Prostate gland (tissue), 2 donors: ENCODE data around the gene CKS2. TPM values are rescaled to one million over a fixed set of nuclear protein-coding genes. Genes with fewer than 3 reads are reported as not detected.

Source experiments
- DNase-seq: peaks from one replicate; pipeline ENCODE4 v3.0.0-alpha.2; 2019; ENCODE audit warnings: low spot score
- H3K27ac ChIP-seq, 2 donors: fragments of 200-600 bp; sonication (generic); 2 replicates each; pipeline ENCODE4 v1.5.1; 2017 to 2019
- H3K27me3 ChIP-seq: fragments of 200-600 bp; sonication (generic); replicated peaks from 2 replicates; pipeline ENCODE4 v1.5.1; 2019; ENCODE audit not compliant: insufficient read depth
- H3K36me3 ChIP-seq, 2 donors: fragments of 200-600 bp; sonication (generic); 1 replicate in 1 of 2; 2 replicates in 1 of 2; pipeline versions ENCODE4 v1.5.1 to v1.8.1; 2017 to 2019
- H3K4me1 ChIP-seq: fragments of 200-600 bp; sonication (generic); replicated peaks from 2 replicates; pipeline ENCODE4 v1.5.1; 2019
- H3K4me3 ChIP-seq, 2 donors: fragments of 200-600 bp; sonication (generic); 2 replicates each; pipeline ENCODE4 v1.5.1; 2017 to 2019
- H3K9me3 ChIP-seq: fragments of 200-600 bp; sonication (generic); 2 replicates; pipeline ENCODE4 v1.5.1; 2017
- CTCF ChIP-seq, 4 experiments: fragments of 200-600 bp in 2 of 4; fragments of 450-650 bp in 2 of 4; sonication (generic) in 2 of 4; IDR thresholded peaks; 1 replicate in 3 of 4; 2 replicates in 1 of 4; pipeline ENCODE4 v1.5.1; 2016 to 2019; ENCODE audit warnings: antibody characterized with exemption in 4 of 4, mild to moderate bottlenecking in 2 of 4, moderate library complexity in 2 of 4
- POLR2A ChIP-seq: fragments of 450-650 bp; IDR thresholded peaks from one replicate; pipeline ENCODE4 v1.6.1; 2016; ENCODE audit warnings: antibody characterized with exemption, mild to moderate bottlenecking
- POLR2AphosphoS5 ChIP-seq: sonication (generic); formaldehyde crosslinking; IDR thresholded peaks from one replicate; pipeline ENCODE4 v1.6.1; 2017; ENCODE audit warnings: antibody characterized with exemption
- whole genome bisulfite sequencing: methylation state at CpG from one replicate; pipeline ENCODE4 v1.1.5; 2018; 5-methylcytosine and 5-hydroxymethylcytosine counted together
- intact Hi-C: fragments of 100-400 bp; cut with DNase I; formaldehyde crosslinking; loops from one replicate; pipeline ENCODE4 v1.14.2; 2022
- total RNA-seq, 2 donors: library from RNA; depleted of rRNA; stranded (reverse); fragments of >200 nt; gene quantifications; one replicate each; pipeline ENCODE4 v1.1.0, GENCODE V29; 2016

The CKS2 gene
- total RNA-seq, 2 donors from 2014 or later = 13.8 to 87.4 TPM

- H3K27ac ChIP-seq = no peak overlapping the region
- no peaks in the 10 kb centered on the region for H3K36me3 ChIP-seq
- H3K4me3 ChIP-seq = no peak overlapping the region
- H3K4me1 ChIP-seq = peaks cover 4% of the 10 kb centered on the region
- no peaks in the 10 kb centered on the region for H3K27me3 ChIP-seq
- TF ChIP-seq POLR2AphosphoS5 (no peak), CTCF (IDR thresholded peaks at IDR 0.05) (no peak), POLR2A (no peak)
- WGBS = 96% methylated on average over 1 of the region's 1 CpG
- no peaks in the 10 kb centered on the region for H3K9me3 ChIP-seq
- DNase-seq = no peak
- intact Hi-C loops = no loop called here
Observed at GRCh38 chr9:89314955-89315354, 4.0 kb downstream of the CKS2 start.

DNA sequence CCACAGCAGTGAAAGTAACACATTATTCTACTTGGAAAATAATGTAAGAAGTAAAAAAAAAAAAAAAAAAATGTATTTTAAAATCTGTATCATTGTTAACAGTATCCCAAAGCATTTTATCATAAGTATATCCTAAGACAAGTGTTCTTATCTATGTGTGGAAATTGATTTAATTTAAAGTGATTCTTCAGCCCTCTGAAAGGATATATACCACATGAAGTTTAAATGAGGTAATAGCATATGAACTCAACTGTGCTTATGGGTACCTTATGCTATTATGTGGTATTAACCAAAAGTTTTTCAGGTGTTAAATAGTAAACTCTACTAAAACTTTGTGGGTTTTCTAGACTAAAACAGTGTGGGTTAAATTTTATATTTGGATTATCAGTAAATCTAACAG is 4.5 kb downstream of the CKS2 start:
- H3K4me3 ChIP-seq = no peak overlapping the region
- H3K9me3 ChIP-seq = no peaks in the 10 kb centered on the region
- H3K36me3 ChIP-seq = no peaks in the 10 kb centered on the region
- TF ChIP-seq CTCF (IDR thresholded peaks at IDR 0.05) = no peak
- TF ChIP-seq POLR2AphosphoS5 = no peak
- no peak for TF ChIP-seq POLR2A
- intact Hi-C loops = no loop called here
- no peaks in the 10 kb centered on the region for H3K27me3 ChIP-seq
- peaks cover 4% of the 10 kb centered on the region for H3K4me1 ChIP-seq
- no peak for DNase-seq
- H3K27ac ChIP-seq = no peak overlapping the region

DNA sequence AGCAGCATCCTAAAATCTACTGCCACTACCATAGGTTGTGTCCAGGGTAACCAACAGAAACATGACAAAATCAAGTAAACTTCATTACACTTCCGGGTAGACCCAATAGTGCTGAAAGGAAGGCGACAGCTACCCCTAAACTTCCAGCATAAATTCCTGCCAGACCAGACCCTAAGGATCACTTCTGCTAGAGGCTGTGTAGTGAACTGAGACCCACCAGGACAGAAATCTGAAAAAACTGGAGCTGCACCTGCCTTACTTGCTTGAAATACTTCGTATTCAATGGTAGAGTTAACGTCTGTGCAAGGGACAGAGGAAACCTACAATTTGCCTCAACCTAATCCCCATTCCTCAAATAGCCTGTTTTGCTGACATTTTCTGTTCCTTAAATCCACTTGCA is 6.3 kb downstream of the CKS2 start:
- Histone ChIP-seq H3K27ac (no peak overlapping the region), H3K4me1 (no peaks in the 10 kb centered on the region), H3K27me3 (no peaks in the 10 kb centered on the region), H3K36me3 (no peaks in the 10 kb centered on the region), H3K9me3 (no peaks in the 10 kb centered on the region), H3K4me3 (no peak overlapping the region)
- no peak for DNase-seq
- no peak for TF ChIP-seq POLR2AphosphoS5
- no peak for TF ChIP-seq POLR2A
- TF ChIP-seq CTCF (IDR thresholded peaks at IDR 0.05) = no peak
- intact Hi-C loops = no loop called here
- 85% methylated on average over 4 of the region's 4 CpGs for WGBS

- H3K27me3 ChIP-seq = no peaks in the 10 kb centered on the region
- no peaks in the 10 kb centered on the region for H3K9me3 ChIP-seq
- peak; percentile 95 for TF ChIP-seq POLR2AphosphoS5
- peak in 3 of 4 experiments; percentile 74 to 83 (median 74) for TF ChIP-seq CTCF (IDR thresholded peaks at IDR 0.05)
- peak; percentile 90 for TF ChIP-seq POLR2A
- no peaks in the 10 kb centered on the region for H3K4me1 ChIP-seq
- H3K4me3 ChIP-seq = peak within 1 kb of the TSS; percentile 86 to 92
- H3K27ac ChIP-seq = peak within 1 kb of the TSS; percentile 100
- intact Hi-C loops = loop anchor here (2.0 kb wide), 1 partner anchor 230 kb away; no protein-coding TSS in a partner anchor
- WGBS = under 1% methylated on average over 31 of the region's 91 CpGs
- no peaks in the 10 kb centered on the region for H3K36me3 ChIP-seq
- DNase-seq = peak; percentile 95
Observed at GRCh38 chr9:89318123-89319014, 7.4 kb downstream of the CKS2 start, which contains the start of gene SECISBP2. TSS of gene SECISBP2 (plus strand) at chr9:89318500. CDS start at chr9:89318577, 77 bp downstream.
